ENCODE measurements around the gene LARP4. TPM values are rescaled to one million over a fixed set of nuclear protein-coding genes. Genes with fewer than 3 reads are reported as not detected.

Gene LARP4
- total and polyA plus RNA-seq, 2 of the 4 experiments (the other 2 are of a cell fraction) = 11.3 to 42.5 TPM

GRCh38 chr12:50528800-50529199 lies 128.1 kb downstream of the LARP4 start:
- Histone ChIP-seq H4K8ac (ENCODE audit: low read depth in 2 of 2, low read length in 2 of 2) (no peak overlapping the region), H3K9ac (ENCODE audit: low read depth, low read length) (no peak overlapping the region), H3K36me3 (ENCODE audit: control insufficient read depth, insufficient read depth, low read length) (no peaks in the 10 kb centered on the region), H3K56ac (ENCODE audit: extremely low read depth, insufficient read depth, low read length) (no peak overlapping the region), H3K4me3 (ENCODE audit: insufficient read depth, low read depth, low read length) (no peak overlapping the region), H4K20me1 (ENCODE audit: insufficient read depth, low read length) (peaks cover 24% of the 10 kb centered on the region), H3K9me3 (ENCODE audit: control insufficient read depth, insufficient read depth, low read length) (no peaks in the 10 kb centered on the region), H2AK5ac (ENCODE audit: low read depth, low read length) (no peak overlapping the region), H2BK5ac (ENCODE audit: low read depth, low read length, poor library complexity, severe bottlenecking) (no peak overlapping the region), H3K23ac (ENCODE audit: low read depth, low read length) (no peak overlapping the region), H3K4me2 (ENCODE audit: low read depth, low read length) (no peak overlapping the region), H2AFZ (replicated peaks; ENCODE audit: low read length, poor library complexity) (no peak overlapping the region), H3K27ac (ENCODE audit: insufficient read depth, low read length) (no peak overlapping the region), H3K4me1 (ENCODE audit: control insufficient read depth, insufficient read depth, low read length) (peaks cover 11% of the 10 kb centered on the region), H2BK120ac (ENCODE audit: low read depth, low read length) (no peak overlapping the region), H3K18ac (ENCODE audit: low read depth, low read length) (no peak overlapping the region), H3K14ac (replicated peaks; ENCODE audit: low read depth, low read length) (no peak overlapping the region), H3K27me3 (ENCODE audit: control insufficient read depth, insufficient read depth, low read length) (no peaks in the 10 kb centered on the region), H3K79me1 (ENCODE audit: low read depth in 1 of 2, low read length in 2 of 2) (peaks cover 35 to 76% of the 10 kb centered on the region in 2 experiments), H2AK9ac (replicated peaks; ENCODE audit: low read depth, low read length, poor library complexity) (no peak overlapping the region), H2BK20ac (ENCODE audit: low read depth, low read length) (no peak overlapping the region), H2BK15ac (ENCODE audit: low read depth, low read length) (no peak overlapping the region), H3K9me1 (ENCODE audit: insufficient read depth, low read length) (peaks cover 16% of the 10 kb centered on the region), H4K91ac (ENCODE audit: insufficient read depth, low read depth, low read length) (no peak overlapping the region), H4K5ac (ENCODE audit: low read depth, low read length) (no peak overlapping the region), H3K4ac (ENCODE audit: low read depth, low read length) (no peak overlapping the region)
- ChIA-PET CTCF (no interaction called here), POLR2A (ENCODE audit: unreplicated experiment) (no interaction called here)
- no TSS peak for BruUV-seq (replicated peaks)
- dilution Hi-C loops (cut with HindIII; ENCODE audit: low sequenced_read_pairs, unreplicated experiment) = no loop called here
- in situ Hi-C loops (cut with MboI; ENCODE audit: low sequenced_read_pairs) = no loop called here
- intact Hi-C loops (cut with micrococcal nuclease) = no loop called here
- DNase-seq (no peak), ATAC-seq (ENCODE audit: low read depth) (no peak)
- no peak for TF ChIP-seq NFE2L2 (IDR thresholded peaks at IDR 0.05; ENCODE audit: low read depth, low read length)
- no peak for TF ChIP-seq RAD21 (IDR thresholded peaks at IDR 0.05; ENCODE audit: low read length)
- TF ChIP-seq CHD1 (IDR thresholded peaks at IDR 0.05; ENCODE audit: low read depth, low read length) = no peak
- no peak for TF ChIP-seq CTCF (conservative IDR thresholded peaks at IDR 0.05; ENCODE audit: low read depth, low read length)
- no peak for TF ChIP-seq RCOR1 (IDR thresholded peaks at IDR 0.05; ENCODE audit: insufficient replicate concordance, low read length)
- TF ChIP-seq POLR2A (IDR thresholded peaks at IDR 0.05; ENCODE audit: low read depth, low read length) = no peak
- no peak for TF ChIP-seq MAFK (IDR thresholded peaks at IDR 0.05; ENCODE audit: low read depth, low read length)
- TF ChIP-seq CEBPB (IDR thresholded peaks at IDR 0.05; ENCODE audit: low read depth, low read length) = no peak
- no peak for TF ChIP-seq MAZ (IDR thresholded peaks at IDR 0.05; ENCODE audit: borderline replicate concordance, low read depth, low read length)
- TF ChIP-seq RFX5 (IDR thresholded peaks at IDR 0.05; ENCODE audit: low read depth, low read length) = no peak
- 100% methylated on average over 1 of the region's 1 CpG; no CpG with 5 or more reads in 1 of the 2 experiments for WGBS, 2 experiments (ENCODE audit: extremely low coverage in 2 of 2, insufficient read length in 1 of 2)

All from IMR-90 (cell line).